BE2C (cell line): ENCODE results near the gene WDR20.

Experiments used
- DNase-seq: peaks from one replicate; pipeline ENCODE4 v3.0.0-alpha.2; 2020
- H3K27me3 ChIP-seq: fragments of 250-450 bp; sonication (Bioruptor Pico); 2 replicates; pipeline ENCODE4 v1.5.1; 2020; ENCODE audit warnings: mild to moderate bottlenecking
- H3K36me3 ChIP-seq: fragments of 250-450 bp; sonication (Bioruptor Pico); 2 replicates; pipeline ENCODE4 v1.5.1; 2020; ENCODE audit warnings: mild to moderate bottlenecking
- H3K4me1 ChIP-seq: fragments of 250-450 bp; sonication (Bioruptor Pico); 2 replicates; pipeline ENCODE4 v1.5.1; 2020
- H3K4me3 ChIP-seq: 2 replicates; pipeline ENCODE4 v1.5.1; 2011; ENCODE audit warnings: low read depth, low read length
- H3K9me3 ChIP-seq: fragments of 250-450 bp; sonication (Bioruptor Pico); 2 replicates; pipeline ENCODE4 v1.5.1; 2020
- TF ChIP-seq, protein P1 (sequence below): IDR thresholded peaks from 2 replicates; pipeline ENCODE4 v1.5.1; 2012; ENCODE audit warnings: mild to moderate bottlenecking, low read depth, low read length

The WDR20 gene

DNA sequence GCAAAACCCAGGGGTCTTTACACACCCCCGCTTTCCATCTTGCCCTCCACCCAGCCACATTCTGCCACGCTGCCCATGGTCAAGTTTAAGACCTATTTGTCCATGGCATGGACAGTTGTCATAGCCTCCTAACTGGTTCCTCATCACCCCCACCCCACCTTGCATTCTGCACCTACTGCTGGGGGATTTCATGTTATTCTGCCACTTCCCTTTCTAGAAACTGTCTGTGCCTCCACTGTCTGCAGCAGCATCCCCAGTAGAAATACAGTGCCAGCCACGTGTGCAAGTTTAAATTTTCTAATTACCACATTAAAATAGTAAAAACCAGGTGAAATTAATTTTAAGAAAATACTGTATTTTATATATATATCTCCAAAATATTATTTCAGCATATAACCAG is 63.2 kb downstream of the WDR20 start:
- TF ChIP-seq, protein P1, sequence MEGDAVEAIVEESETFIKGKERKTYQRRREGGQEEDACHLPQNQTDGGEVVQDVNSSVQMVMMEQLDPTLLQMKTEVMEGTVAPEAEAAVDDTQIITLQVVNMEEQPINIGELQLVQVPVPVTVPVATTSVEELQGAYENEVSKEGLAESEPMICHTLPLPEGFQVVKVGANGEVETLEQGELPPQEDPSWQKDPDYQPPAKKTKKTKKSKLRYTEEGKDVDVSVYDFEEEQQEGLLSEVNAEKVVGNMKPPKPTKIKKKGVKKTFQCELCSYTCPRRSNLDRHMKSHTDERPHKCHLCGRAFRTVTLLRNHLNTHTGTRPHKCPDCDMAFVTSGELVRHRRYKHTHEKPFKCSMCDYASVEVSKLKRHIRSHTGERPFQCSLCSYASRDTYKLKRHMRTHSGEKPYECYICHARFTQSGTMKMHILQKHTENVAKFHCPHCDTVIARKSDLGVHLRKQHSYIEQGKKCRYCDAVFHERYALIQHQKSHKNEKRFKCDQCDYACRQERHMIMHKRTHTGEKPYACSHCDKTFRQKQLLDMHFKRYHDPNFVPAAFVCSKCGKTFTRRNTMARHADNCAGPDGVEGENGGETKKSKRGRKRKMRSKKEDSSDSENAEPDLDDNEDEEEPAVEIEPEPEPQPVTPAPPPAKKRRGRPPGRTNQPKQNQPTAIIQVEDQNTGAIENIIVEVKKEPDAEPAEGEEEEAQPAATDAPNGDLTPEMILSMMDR, result no peak
- no peak for DNase-seq
- Histone ChIP-seq H3K9me3 (no peaks in the 10 kb centered on the region), H3K36me3 (peaks cover 29% of the 10 kb centered on the region), H3K27me3 (no peaks in the 10 kb centered on the region), H3K4me1 (peaks cover 20% of the 10 kb centered on the region), H3K4me3 (no peak overlapping the region)

DNA sequence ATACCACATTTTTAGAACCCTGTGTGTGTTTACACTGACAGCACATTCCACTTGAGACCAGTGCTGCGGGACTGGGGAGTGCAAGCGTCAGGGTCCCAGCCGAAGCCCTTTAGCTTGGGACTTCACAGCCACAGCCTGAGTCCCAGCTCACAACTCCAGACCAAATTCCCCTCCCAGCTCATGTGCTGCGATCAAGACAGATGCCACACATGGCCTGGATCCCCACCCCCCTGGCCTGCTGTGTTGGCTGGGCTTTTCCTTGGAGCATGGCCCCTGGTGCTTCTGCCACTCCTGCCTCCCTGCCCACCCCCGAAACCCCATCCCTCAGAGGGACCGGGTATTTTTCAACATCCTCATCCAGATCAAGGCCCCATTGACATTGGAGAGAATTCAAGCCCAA is 63.7 kb downstream of the WDR20 start:
- Histone ChIP-seq H3K4me3 (no peak overlapping the region), H3K27me3 (no peaks in the 10 kb centered on the region), H3K36me3 (peaks cover 26% of the 10 kb centered on the region), H3K4me1 (peaks cover 20% of the 10 kb centered on the region), H3K9me3 (no peaks in the 10 kb centered on the region)
- TF ChIP-seq, protein P1, result no peak
- DNase-seq, result peak; percentile 74

DNA sequence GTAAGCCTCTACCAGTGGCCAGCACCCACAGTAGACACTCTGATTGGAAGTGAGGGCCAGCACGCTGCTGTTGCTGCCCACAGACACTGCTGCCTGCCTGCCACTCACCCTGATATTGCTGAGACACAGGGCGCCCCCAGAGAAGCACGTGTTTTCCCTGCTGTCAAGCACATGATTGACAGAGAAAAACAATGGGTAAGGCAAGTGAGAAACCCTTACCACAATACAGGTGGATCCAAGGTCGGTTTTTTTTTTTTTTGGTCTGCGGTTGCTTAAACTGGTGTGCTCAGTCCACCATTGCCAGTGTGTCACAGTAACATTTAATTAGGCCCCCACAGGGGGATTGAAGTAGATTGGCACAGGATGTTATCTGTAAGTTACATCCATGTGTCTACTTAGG is 65.9 kb downstream of the WDR20 start:
- H3K27me3 ChIP-seq, result no peaks in the 10 kb centered on the region

DNA sequence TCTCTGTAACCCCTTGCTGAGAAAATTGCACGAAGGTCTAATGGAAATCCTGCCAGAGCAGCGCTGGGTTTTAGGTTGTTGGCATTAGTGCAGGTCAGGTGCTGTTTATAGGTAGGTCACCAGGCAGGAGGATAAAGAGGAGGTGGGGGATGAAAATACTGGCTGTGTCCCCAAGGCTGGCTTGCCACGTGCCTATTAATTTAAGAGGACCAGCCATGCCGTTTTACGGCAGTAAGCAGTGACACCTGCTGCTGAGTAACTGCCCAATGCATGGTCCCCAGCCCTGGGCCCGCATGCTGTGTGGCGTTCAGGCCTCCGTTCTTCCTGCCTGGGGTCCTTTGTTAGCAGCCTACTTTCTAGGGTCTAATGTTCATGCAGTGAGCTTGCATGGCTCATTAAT is 67.2 kb downstream of the WDR20 start:
- DNase-seq, result peak; percentile 44
- TF ChIP-seq, protein P1, result peak; percentile 33
- no peaks in the 10 kb centered on the region for H3K27me3 ChIP-seq
- no peaks in the 10 kb centered on the region for H3K9me3 ChIP-seq
- peaks cover 23% of the 10 kb centered on the region for H3K4me1 ChIP-seq
- no peak overlapping the region for H3K4me3 ChIP-seq
- peaks cover 42% of the 10 kb centered on the region for H3K36me3 ChIP-seq

More for the DNA sequence above, 65.9 kb downstream of the WDR20 start:
- no peak for DNase-seq
- H3K4me3 ChIP-seq, result no peak overlapping the region
- H3K9me3 ChIP-seq, result no peaks in the 10 kb centered on the region
- peaks cover 23% of the 10 kb centered on the region for H3K4me1 ChIP-seq
- H3K36me3 ChIP-seq, result peaks cover 35% of the 10 kb centered on the region
- TF ChIP-seq, protein P1, result no peak

DNA sequence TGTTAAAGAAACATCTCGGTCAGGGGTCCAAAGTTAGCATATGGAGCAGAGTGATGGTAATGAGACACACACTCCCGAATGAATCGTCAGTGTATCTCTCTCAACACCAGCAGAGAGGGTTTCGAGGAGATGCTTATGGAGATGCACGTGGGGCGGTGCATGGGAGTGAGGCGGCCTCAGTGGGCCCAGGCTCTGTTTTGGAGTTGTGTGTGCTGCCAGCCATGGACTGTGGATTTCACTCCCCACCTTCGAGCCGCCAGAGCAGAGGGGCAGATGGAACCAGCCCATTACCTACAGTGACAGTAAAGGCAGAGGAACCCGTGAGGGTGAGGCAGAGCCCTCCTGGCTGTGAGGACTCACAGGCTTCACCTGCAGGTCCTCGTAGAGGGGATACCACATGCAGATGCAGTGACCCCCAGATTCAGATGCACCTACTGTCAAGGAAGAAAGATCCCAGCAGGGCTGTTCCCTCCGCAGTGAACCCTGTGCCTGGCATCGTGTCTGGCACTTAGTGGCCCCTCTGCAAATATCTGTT is 68.2 kb downstream of the WDR20 start:
- DNase-seq, result no peak
- no peak overlapping the region for H3K4me3 ChIP-seq
- H3K9me3 ChIP-seq, result no peaks in the 10 kb centered on the region
- no peaks in the 10 kb centered on the region for H3K27me3 ChIP-seq
- TF ChIP-seq, protein P1, result no peak
- peaks cover 42% of the 10 kb centered on the region for H3K36me3 ChIP-seq
- peaks cover 21% of the 10 kb centered on the region for H3K4me1 ChIP-seq

DNA sequence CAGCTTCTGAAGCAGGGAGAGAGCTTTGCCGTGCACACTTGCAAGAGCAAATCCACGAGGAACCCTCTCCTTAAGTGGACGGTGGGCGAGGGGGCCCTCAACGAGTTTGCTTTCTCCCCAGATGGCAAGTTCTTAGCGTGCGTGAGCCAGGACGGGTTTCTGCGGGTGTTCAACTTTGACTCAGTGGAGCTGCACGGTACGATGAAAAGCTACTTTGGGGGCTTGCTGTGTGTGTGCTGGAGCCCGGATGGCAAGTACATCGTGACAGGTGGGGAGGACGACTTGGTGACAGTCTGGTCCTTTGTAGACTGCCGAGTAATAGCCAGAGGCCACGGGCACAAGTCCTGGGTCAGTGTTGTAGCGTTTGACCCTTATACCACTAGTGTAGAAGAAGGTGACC is 69.0 kb downstream of the WDR20 start:
- Histone ChIP-seq H3K36me3 (peaks cover 44% of the 10 kb centered on the region), H3K27me3 (no peaks in the 10 kb centered on the region), H3K9me3 (no peaks in the 10 kb centered on the region), H3K4me1 (peaks cover 14% of the 10 kb centered on the region), H3K4me3 (no peak overlapping the region)
- DNase-seq, result no peak
- TF ChIP-seq, protein P1, result no peak
